ENCODE results near the gene CLCN2.

Gene CLCN2

DNA sequence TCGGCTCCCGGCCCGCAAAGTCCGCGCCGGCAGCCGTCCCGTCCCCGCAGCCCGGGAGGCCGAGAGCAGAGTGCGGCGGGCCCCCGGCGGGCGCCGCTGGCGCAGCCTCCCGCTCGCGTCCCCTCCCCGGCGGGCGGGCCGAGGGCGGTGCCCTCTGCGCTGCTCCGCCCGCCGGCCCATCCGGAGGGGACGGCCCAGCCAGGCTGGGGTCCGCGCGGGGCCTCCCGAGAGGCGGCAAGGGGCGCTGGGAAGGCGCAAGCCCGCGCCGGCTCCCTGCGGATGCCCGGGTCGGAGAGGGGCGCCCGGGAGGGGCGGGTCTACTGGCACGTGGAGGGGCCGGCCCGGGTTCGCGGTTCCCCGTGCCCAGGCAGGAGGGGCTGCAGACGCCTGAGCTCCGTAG lies at the start of gene CLCN2, which contains the start of gene POLR2H:
CLCN2 (minus strand) TSS at position 74 of the 400 bp plus-strand sequence. CDS start 126 bp downstream, outside the sequence.
POLR2H (plus strand) TSS at position 179 of the 400 bp plus-strand sequence. CDS start 1,783 bp downstream, outside the sequence.
- peak; percentile 25 to 36 for DNase-seq

DNA sequence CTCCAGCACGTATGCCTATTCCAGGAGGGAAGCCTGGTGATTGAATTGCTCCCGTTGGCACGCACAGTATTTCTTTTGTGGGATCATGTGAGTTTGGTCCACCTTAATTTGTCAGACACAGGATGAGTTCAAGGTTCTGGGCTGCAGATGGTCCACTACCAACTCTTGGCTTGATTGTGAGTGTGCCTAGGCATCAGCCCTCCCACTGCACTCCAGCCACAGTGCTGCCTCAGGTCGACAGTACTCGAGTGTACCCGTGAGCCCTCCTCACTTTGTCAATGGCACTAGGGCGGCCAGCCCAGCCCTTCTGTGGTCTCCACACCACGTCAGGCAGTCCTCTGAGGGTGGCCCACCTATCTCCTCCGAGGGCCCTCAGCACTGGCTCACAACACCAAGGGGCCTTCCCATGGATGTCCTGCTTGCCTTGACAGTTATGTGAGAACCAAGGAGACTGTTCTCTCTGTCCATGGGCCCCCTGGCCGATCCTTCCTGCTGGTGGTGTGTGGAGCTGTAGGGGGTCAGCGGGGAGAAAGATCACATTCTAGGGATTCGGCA lies 48.6 kb upstream of the CLCN2 start:
- no peak for DNase-seq

DNA sequence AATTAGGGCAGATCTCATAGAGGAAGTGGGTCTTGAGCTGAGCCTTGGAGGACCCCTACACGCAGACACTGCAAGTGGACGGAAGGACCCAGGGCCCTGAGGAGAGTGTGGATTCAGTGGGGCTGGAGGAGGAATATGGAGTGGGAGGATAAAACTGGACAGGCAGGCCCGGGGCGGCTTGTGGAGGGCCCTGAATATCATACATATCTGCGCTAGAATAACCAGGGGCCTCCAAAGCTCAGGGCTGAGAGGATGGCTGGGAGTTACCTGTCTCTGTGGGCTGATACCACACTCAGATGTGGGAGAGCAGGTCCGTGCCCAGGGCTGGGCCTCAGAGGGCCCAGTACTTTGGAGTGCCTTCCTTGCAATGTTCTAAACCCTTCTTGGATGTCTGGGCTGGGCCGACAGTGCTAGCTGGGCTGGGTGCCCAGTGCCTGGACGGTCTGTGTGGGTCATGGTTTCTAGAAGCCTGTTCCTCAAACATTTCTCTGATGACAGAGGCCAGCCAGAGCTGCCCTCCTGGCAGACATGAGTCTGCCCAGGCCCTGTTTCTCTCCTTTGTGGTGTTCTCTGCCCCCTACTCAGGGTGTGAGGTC lies 48.0 kb upstream of the CLCN2 start:
- DNase-seq, result no peak

DNA sequence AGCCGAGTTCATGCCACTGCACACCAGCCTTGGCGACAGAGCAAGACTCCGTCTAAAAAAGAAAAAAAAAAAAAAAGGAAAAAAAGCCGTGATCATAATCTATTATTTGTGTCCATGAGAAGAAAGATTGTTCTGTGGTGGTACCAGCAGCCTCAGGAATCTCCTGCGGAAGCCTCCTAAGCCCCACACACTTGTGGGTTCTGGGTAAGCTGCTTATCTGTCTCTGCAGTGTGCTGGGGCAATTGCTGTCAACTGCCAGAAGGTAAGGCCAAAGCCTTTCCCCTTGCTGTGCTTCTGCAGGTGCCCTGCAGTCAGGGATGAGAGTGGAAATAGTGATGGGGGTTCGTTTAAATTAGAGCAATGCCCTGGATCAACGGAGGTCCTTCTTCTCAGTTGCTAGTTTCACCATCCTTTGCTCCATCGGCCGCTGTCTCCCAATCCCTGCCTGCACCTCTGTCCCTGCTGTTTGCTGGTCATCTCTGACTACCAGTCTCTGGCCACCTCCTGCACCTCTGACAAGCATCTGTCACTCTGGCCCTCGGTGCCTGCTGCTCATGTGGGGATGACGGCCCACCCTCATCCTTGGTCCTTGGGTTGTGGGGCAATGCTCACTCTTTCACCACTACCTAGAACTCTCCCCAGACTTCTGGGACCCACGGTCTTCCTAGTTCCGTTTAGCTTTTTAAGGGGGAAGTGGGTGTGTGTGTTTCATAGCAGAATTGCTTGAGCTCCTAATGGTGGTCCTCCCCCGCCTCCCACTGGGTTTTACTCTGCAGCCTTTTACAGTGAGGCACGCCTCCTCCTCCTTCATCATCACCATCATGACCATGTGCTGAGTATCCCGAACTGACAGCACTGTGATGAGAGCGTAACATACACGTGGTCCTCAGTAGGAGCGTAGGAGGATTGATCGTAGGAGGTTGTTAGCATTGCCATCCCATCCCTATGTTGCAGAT lies 43.9 kb upstream of the CLCN2 start:
- DNase-seq, result no peak

DNA sequence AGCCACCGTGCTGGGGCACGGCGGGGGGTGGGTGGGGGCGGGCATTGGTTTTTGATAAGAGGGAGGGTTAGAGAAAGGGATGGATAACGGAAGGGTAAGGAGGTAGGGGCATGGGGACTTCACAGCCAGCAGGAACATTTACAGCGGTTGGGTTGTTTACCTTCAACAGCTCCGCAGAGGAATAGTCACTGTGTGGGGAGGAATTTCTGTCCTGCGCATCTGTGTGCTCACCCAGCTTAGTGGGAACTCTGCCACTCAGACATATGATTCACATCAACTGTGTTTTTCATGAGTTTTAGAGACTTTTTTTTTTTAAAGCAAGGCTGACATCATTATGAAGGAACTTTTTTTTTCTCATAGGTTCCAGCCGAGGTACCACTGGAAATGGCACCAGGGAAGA lies 38.0 kb upstream of the CLCN2 start:
- DNase-seq, result no peak

DNA sequence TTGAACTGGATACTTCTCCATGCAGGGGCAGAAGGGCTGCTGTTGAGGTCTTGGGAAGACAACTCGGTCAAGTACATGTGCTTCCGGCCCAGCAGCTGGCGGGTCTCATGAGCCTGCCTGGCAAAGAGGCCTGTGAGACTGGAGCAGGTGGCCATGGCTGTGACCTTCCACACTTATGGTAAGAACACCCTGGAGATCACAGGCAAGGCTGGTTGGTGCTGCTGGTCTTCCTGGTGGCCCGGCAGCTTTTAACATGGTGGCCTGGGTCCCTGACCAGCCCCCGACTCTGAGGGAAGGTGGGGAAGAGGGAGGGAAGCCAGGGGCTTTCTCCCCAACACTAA lies 33.9 kb upstream of the CLCN2 start:
- DNase-seq, result no peak

DNA sequence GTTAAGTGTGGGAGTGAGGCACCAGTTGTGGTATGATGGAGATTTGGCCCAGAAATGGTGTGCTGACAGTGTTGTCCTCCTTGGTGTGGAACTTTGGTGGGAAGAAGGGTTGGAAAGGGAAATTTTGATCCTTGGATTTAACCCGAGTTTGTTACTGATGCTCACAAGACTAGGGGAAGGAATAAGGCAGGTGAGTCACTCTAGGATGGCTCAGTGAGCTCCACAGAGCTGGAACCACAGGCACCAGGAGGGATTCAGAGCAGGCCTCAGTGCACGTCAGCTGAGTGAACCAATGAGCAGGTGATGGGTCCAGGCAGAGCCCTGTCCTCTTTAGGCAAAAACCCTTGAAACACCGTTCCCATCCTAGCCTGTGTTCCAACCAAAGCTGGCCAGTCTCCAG lies 29.9 kb upstream of the CLCN2 start:
- DNase-seq, result no peak

DNA sequence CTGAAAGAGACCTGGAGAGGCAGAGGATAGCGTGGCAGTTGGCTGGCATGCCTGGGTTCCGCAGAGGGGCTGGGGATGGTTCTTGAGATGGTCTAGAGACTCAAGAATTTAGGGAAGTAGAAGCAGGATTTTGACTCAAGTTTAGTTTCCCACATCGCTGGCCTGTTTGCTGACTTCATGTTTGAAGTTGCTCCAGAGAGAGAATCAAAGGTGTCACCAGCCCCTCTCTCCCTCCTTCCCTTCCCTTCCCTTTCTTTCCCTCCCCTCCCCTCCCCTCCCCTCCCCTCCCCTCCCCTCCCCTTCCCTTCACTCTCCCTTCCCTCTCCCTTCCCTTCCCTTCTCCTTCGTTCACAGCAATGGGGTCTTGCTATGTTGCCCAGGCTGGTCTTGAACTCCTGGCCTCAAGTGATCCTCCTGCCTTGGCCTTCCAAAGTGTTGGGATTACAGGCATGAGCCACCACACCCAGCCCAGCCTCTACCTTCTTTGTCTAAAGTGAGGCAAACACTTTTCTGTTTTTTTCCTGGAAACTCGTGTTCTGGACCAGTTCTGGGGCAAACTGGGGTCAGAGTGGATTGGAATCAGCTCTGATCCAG lies 28.6 kb upstream of the CLCN2 start:
- no peak for DNase-seq

DNA sequence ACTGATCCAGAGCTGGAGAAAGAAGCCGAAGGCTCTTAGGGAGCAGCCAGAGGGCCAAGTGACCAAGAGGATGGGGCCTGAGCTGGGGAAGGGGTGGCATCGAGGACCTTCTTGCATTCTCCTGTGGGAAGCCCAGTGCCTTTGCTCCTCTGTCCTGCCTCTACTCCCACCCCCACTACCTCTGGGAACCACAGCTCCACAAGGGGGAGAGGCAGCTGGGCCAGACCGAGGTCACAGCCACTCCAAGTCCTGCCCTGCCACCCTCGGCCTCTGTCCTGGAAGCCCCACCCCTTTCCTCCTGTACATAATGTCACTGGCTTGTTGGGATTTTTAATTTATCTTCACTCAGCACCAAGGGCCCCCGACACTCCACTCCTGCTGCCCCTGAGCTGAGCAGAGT lies 28.0 kb upstream of the CLCN2 start:
- DNase-seq, result no peak

DNA sequence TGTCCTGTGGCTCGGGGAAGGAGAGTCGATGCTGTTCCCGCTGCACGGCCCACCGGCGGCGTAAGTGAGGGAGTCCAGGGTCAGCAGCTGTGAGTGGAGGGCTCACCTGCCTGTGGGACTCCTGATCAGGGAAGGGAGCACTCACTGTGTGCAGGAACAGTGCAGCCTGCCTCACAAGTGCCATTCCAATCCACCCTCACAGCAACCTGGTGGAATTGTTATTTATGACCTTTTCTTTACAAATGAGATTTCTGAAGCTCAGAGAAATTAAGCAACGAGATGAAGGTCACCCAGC lies 27.5 kb upstream of the CLCN2 start:
- DNase-seq, result no peak

DNA sequence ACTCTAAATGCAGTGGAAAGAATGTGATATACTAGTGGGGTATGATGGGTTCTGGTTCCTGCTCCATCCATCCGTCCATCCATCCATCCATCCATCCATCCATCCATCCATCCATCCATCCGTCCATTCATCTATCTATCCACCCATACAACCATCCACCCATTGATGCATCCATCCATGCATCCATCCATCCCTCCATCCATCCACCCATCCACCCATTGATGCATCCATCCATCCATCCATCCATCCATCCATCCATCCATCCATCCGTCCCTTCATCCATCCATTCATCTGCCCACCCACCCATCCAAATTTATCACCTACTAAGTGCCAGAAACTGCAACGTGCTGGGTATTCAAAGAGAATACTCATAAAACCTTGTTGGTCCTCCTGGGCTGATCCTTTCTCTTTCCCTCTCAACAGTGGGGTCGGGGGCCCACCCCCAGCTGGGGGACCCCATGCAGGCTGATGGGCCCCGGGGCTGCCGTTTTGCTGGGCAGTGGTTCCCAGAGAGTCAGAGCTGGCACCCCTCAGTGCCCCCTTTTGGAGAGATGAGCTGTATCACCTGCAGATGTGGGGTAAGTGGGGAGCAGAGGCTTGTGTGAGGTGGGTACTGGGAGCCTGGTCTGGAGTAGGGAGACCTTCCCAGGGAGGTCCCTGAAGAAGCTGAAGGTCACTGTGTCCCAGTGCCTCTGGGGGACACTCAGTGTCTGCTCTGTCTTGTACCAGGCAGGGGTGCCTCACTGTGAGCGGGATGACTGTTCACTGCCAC lies 26.9 kb upstream of the CLCN2 start:
- no peak for DNase-seq

DNA sequence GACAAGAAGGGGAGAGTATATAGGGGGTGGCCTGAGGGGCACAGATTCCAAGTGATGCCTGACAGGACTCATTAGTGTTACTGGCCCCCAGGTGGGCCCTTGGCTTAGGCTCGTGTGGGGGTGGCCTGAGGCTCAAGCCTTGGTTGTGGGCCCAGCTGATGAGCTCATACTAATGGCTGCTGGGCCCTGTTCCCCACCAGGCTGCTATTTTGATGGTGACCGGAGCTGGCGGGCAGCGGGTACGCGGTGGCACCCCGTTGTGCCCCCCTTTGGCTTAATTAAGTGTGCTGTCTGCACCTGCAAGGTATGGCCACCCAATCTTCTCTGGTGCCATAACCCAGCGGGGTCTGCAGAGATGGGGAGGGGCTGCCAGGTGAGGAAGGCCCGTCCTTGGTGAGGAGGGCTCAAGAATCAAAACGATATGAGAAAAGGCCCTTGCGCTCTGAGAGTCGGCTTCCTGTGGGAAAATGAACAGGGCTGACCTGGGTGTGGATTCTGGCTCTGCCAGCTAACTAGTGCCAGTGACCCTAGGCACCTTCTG lies 25.8 kb upstream of the CLCN2 start:
- no peak for DNase-seq

DNA sequence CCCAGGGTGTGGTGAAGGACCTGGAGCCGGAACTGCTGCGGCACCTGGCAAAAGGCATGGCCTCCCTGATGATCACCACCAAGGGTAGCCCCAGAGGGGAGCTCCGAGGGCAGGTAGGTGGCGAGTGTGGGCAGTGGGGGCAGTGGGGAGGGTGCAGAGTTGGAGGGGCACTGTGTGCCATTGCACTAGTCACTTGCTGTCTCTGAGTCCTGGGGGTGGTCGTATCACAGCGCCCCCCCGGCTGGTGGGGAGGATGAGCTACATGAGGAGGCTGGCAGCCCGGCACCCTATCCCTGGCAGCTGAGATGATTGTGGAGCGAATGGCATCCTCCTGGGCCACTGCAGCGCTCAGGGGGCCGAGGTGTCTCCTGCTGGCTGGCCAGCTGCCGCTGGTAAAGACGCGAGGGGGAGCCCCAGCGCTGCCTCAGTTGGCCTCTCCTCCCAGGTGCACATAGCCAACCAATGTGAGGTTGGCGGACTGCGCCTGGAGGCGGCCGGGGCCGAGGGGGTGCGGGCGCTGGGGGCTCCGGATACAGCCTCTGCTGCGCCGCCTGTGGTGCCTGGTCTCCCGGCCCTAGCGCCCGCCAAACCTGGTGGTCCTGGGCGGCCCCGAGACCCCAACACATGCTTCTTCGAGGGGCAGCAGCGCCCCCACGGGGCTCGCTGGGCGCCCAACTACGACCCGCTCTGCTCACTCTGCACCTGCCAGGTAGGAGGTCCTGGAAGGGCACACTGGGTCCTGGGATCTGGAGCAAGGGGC lies 24.8 kb upstream of the CLCN2 start:
- no peak for DNase-seq

DNA sequence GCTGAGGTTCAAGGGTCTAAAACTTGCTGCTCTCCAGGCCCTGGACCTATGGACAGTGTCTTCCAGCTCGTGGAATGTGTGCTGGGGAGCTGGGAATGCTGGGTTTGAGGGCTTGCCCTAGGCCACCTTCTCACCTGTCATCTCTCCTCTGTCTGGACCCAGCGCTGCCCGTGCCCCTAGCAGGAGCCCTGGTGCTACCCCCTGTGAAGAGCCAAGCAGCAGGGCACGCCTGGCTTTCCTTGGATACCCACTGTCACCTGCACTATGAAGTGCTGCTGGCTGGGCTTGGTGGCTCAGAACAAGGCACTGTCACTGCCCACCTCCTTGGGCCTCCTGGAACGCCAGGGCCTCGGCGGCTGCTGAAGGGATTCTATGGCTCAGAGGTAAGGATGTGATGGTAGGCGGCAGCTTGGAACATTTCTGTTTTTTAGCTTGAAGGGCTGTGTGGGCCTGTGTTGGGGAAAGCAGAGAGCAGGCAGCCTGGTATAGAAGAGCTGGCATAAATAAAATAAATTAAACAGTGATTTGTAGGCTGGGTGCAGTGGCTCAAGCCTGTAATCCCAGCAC lies 23.5 kb upstream of the CLCN2 start:
- DNase-seq, result no peak

DNA sequence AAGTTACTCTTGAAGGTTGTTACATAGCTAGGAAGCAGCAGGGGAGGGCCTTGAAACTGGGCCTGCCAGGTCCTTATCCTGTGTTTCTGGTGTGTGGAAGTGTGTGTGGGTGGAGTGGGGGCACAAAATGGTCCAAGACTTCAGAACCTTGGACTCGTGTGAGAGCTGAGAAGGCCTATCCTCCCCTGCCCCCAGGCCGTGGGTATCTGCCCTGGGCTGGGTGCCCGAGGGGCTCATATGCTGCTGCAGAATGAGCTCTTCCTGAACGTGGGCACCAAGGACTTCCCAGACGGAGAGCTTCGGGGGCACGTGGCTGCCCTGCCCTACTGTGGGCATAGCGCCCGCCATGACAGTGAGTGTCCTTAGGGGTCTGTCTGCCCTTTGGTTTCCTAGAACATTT lies 22.9 kb upstream of the CLCN2 start:
- no peak for DNase-seq

DNA sequence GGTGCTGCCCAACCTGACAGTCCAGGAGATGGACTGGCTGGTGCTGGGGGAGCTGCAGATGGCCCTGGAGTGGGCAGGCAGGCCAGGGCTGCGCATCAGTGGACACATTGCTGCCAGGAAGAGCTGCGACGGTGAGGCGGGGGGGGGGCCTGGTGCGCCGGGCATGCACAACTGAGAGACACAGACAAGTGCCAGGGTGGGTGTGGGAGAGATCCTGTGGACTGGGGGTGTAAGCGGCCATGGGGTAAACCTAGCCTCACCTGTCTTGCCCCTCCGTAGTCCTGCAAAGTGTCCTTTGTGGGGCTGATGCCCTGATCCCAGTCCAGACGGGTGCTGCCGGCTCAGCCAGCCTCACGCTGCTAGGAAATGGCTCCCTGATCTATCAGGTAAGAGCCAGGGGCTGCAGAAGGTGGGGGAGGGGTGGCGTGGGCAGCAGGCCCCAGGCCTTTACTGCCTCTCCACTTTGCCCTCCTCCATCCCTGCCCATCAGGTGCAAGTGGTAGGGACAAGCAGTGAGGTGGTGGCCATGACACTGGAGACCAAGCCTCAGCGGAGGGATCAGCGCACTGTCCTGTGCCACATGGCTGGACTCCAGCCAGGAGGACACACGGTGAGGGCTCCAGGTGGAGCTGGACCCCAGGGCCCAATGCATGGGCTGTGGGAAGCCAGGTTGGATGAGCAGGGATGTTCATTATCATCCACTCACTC lies 21.8 kb upstream of the CLCN2 start:
- no peak for DNase-seq

DNA sequence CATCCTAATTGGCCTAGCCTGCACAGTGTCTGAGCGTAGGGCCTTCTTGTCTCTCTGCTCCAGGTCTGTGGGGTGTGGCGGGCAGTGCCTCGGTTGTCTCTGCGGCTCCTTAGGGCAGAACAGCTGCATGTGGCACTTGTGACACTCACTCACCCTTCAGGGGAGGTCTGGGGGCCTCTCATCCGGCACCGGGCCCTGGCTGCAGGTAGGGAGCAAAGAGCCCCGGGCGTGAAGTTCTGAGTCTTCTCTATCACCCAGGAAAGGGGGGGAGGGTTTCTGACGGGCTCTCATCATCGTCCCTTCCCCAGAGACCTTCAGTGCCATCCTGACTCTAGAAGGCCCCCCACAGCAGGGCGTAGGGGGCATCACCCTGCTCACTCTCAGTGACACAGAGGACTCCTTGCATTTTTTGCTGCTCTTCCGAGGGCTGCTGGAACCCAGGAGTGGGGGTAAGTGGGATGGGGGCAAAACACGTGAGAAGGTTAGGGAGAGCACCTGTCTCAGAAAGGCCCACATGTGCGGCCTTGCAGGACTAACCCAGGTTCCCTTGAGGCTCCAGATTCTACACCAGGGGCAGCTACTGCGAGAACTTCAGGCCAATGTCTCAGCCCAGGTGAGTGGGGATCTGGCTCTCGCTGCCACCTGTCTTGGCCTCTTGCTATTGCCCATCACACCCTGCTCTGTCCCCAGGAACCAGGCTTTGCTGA lies 21.1 kb upstream of the CLCN2 start:
- DNase-seq, result no peak

DNA sequence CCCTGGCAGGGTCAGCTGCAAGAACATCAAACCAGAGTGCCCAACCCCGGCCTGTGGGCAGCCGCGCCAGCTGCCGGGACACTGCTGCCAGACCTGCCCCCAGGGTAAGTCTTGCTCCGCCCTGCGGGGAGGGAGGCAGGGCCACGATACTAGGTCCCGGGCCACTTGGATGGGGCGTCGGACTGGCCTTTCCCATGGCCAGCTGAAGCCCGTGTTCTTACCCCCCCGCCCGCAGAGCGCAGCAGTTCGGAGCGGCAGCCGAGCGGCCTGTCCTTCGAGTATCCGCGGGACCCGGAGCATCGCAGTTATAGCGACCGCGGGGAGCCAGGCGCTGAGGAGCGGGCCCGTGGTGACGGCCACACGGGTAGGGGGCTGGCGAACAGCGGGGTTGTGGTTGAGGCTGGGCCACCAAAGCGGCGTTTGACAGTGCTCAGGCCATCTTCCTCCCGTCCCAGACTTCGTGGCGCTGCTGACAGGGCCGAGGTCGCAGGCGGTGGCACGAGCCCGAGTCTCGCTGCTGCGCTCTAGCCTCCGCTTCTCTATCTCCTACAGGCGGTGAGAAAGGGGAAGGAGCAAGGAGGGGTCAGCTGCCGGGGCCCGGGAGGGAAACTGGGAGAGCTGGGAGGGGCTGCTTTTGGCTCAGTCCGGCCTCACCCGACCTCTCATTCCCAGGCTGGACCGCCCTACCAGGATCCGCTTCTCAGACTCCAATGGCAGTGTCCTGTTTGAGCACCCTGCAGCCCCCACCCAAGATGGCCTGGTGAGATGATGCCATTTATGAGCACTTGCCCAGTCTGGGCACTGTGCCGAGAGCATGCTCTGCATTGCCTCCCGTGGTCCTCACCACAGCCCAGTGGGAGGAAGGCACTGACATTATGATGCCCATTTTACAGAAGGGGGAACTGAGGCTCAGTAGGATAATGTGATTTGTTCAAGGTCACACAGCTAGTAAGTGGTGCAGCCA lies 20.1 kb upstream of the CLCN2 start:
- no peak for DNase-seq

DNA sequence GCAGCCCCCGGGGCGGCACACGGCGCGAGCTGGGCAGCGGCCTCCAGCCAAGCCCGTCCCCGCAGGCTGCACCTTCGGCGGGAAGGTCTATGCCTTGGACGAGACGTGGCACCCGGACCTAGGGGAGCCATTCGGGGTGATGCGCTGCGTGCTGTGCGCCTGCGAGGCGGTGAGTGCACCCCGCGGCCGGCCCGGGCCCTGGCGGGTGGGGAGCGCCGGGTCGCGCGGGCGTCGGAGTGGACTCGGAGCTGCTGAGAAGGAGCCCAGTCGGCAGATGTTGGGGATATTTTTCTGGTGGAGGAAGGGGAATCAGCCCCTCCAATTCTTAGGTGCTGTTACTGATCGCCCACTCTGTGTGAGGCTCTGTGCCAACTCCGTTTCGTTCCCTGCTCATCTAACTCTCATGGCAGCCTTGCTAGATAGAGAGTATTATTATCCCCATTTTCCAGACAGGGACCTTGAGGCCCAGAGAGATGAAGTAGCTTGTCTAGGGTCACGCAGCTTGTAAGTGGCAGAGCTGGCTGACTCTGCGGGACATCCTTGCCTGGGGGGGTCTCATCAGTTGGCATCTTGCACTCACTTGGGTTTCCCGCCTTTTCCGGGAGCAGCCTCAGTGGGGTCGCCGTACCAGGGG lies 19.3 kb upstream of the CLCN2 start:
- no peak for DNase-seq

All from activated CD4-positive, alpha-beta T cell treated with anti-CD3 and anti-CD28 coated beads for 4 hours (primary cell).